GM12878 (cell line): ENCODE results near the gene DDX10.

Experiments
- POLR2AphosphoS5 ChIP-seq: IDR thresholded peaks from 2 replicates; pipeline ENCODE4 v1.6.1; 2011; ENCODE audit warnings: mild to moderate bottlenecking, low read length, inconsistent platforms
- SIX5 ChIP-seq: IDR thresholded peaks from 2 replicates; pipeline ENCODE4 v1.6.1; 2011; ENCODE audit warnings: mild to moderate bottlenecking, low read depth, low read length, moderate library complexity; ENCODE audit not compliant: severe bottlenecking
- TAF1 ChIP-seq: IDR thresholded peaks from 2 replicates; pipeline ENCODE4 v1.6.1; 2011; ENCODE audit warnings: mild to moderate bottlenecking, low read depth, low read length, borderline replicate concordance
- TF ChIP-seq, protein P1 (sequence below): IDR thresholded peaks from 2 replicates; pipeline ENCODE4 v1.6.1; 2011; ENCODE audit warnings: borderline replicate concordance, low read depth, mild to moderate bottlenecking, moderate library complexity, mixed read lengths, low read length; ENCODE audit not compliant: insufficient read depth; ENCODE audit errors: extremely low read length
- TF ChIP-seq, protein P2 (sequence below): fragments of 450-650 bp; IDR thresholded peaks from 2 replicates; pipeline ENCODE4 v1.6.1; 2017; ENCODE audit warnings: antibody characterized with exemption, mild to moderate bottlenecking, moderate library complexity
- TF ChIP-seq, protein P3 (sequence below), 3 experiments: IDR thresholded peaks in 2 of 3; conservative IDR thresholded peaks in 1 of 3; 2 replicates each; pipeline ENCODE4 v1.5.1; 2011; ENCODE audit warnings: low read depth in 3 of 3, low read length in 3 of 3, mild to moderate bottlenecking in 3 of 3, control low read depth in 2 of 3, moderate library complexity in 2 of 3, inconsistent platforms in 1 of 3, mixed read lengths in 1 of 3; ENCODE audit not compliant: control insufficient read depth in 2 of 3, insufficient read depth in 1 of 3; ENCODE audit errors: extremely low read depth in 1 of 3
- TF ChIP-seq, protein P4 (sequence below): IDR thresholded peaks from 2 replicates; pipeline ENCODE4 v1.6.1; 2012; ENCODE audit warnings: low read depth, low read length, improper control_type of control experiment
- TF ChIP-seq, protein P5 (sequence below): IDR thresholded peaks from 2 replicates; pipeline ENCODE4 v1.6.1; 2011; ENCODE audit warnings: low read depth, low read length, improper control_type of control experiment, borderline replicate concordance
- TF ChIP-seq, protein P6 (sequence below): IDR thresholded peaks from 2 replicates; pipeline ENCODE4 v1.6.1; 2012; ENCODE audit warnings: low read depth, low read length, improper control_type of control experiment

DNA sequence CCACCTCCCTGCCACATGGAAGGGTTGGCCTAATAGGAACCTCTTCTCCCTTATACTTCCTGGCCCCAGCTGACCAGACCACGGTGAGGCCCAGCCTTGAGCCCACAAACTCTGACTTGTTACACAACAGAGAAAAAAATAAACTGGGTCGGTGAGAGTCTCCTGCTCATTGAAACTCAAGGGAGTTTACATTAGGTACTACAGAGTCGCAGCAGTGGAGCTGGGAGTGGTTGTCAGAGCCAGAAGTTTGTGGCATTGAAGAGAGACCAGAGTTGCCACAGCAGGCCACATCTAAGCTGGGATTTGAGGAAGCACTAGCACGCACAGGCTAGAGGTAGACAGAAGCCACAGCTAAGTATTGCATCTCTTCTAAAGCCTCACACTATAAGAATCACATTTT lies 296.2 kb downstream of the DDX10 start:
- TF ChIP-seq, protein P1, sequence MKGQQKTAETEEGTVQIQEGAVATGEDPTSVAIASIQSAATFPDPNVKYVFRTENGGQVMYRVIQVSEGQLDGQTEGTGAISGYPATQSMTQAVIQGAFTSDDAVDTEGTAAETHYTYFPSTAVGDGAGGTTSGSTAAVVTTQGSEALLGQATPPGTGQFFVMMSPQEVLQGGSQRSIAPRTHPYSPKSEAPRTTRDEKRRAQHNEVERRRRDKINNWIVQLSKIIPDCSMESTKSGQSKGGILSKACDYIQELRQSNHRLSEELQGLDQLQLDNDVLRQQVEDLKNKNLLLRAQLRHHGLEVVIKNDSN, result no peak
- TF ChIP-seq, protein P2, sequence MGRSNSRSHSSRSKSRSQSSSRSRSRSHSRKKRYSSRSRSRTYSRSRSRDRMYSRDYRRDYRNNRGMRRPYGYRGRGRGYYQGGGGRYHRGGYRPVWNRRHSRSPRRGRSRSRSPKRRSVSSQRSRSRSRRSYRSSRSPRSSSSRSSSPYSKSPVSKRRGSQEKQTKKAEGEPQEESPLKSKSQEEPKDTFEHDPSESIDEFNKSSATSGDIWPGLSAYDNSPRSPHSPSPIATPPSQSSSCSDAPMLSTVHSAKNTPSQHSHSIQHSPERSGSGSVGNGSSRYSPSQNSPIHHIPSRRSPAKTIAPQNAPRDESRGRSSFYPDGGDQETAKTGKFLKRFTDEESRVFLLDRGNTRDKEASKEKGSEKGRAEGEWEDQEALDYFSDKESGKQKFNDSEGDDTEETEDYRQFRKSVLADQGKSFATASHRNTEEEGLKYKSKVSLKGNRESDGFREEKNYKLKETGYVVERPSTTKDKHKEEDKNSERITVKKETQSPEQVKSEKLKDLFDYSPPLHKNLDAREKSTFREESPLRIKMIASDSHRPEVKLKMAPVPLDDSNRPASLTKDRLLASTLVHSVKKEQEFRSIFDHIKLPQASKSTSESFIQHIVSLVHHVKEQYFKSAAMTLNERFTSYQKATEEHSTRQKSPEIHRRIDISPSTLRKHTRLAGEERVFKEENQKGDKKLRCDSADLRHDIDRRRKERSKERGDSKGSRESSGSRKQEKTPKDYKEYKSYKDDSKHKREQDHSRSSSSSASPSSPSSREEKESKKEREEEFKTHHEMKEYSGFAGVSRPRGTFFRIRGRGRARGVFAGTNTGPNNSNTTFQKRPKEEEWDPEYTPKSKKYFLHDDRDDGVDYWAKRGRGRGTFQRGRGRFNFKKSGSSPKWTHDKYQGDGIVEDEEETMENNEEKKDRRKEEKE, result no peak
- TF ChIP-seq, protein P3, sequence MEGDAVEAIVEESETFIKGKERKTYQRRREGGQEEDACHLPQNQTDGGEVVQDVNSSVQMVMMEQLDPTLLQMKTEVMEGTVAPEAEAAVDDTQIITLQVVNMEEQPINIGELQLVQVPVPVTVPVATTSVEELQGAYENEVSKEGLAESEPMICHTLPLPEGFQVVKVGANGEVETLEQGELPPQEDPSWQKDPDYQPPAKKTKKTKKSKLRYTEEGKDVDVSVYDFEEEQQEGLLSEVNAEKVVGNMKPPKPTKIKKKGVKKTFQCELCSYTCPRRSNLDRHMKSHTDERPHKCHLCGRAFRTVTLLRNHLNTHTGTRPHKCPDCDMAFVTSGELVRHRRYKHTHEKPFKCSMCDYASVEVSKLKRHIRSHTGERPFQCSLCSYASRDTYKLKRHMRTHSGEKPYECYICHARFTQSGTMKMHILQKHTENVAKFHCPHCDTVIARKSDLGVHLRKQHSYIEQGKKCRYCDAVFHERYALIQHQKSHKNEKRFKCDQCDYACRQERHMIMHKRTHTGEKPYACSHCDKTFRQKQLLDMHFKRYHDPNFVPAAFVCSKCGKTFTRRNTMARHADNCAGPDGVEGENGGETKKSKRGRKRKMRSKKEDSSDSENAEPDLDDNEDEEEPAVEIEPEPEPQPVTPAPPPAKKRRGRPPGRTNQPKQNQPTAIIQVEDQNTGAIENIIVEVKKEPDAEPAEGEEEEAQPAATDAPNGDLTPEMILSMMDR (IDR thresholded peaks at IDR 0.05 in 2 of 3, conservative IDR thresholded peaks at IDR 0.05 in 1 of 3; ENCODE audit: control insufficient read depth in 2 of 3, extremely low read depth in 1 of 3, insufficient read depth in 1 of 3, low read depth in 3 of 3, low read length in 3 of 3), result no peak
- TF ChIP-seq SIX5, result no peak
- no peak for TF ChIP-seq POLR2AphosphoS5
- TF ChIP-seq, protein P4, sequence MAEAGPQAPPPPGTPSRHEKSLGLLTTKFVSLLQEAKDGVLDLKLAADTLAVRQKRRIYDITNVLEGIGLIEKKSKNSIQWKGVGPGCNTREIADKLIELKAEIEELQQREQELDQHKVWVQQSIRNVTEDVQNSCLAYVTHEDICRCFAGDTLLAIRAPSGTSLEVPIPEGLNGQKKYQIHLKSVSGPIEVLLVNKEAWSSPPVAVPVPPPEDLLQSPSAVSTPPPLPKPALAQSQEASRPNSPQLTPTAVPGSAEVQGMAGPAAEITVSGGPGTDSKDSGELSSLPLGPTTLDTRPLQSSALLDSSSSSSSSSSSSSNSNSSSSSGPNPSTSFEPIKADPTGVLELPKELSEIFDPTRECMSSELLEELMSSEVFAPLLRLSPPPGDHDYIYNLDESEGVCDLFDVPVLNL, result no peak
- TF ChIP-seq, protein P5, sequence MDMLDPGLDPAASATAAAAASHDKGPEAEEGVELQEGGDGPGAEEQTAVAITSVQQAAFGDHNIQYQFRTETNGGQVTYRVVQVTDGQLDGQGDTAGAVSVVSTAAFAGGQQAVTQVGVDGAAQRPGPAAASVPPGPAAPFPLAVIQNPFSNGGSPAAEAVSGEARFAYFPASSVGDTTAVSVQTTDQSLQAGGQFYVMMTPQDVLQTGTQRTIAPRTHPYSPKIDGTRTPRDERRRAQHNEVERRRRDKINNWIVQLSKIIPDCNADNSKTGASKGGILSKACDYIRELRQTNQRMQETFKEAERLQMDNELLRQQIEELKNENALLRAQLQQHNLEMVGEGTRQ, result no peak
- no peak for TF ChIP-seq TAF1
- TF ChIP-seq, protein P6, sequence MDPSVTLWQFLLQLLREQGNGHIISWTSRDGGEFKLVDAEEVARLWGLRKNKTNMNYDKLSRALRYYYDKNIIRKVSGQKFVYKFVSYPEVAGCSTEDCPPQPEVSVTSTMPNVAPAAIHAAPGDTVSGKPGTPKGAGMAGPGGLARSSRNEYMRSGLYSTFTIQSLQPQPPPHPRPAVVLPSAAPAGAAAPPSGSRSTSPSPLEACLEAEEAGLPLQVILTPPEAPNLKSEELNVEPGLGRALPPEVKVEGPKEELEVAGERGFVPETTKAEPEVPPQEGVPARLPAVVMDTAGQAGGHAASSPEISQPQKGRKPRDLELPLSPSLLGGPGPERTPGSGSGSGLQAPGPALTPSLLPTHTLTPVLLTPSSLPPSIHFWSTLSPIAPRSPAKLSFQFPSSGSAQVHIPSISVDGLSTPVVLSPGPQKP, result no peak
